ENCODE data around the gene NLGN3. TPM values are rescaled to one million over a fixed set of nuclear protein-coding genes. Genes with fewer than 3 reads are reported as not detected.

Gene NLGN3
- total and polyA plus RNA-seq, 2 donors (not counting 3 experiments of a cell fraction or from before 2014, with no cell fraction given): 0.37 to 0.40 TPM

DNA sequence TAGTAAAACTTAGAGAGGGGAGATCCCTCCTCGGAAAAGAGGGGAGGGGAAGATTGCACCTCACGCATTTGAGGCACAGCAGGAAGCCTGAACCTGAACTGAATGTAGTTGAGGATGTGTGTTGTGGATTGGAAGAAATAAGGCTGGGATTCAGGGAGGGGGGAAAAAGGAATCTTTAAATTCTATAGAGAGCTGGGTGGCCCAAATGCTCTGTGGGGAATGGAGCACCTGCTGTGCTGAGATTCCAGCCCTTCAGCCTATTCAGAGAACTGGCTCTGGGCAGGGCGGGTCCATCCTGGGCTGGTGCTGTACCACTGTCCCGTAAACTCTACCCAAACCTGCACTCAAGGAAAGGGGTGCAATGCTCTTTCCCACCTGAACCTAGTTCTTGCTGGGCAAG is 44.9 kb upstream of the NLGN3 start:
- no peaks in the 10 kb centered on the region for H3K36me3 ChIP-seq (ENCODE audit: control insufficient read depth in 2 of 2, extremely low read depth in 1 of 2, insufficient read depth in 2 of 2, low read length in 2 of 2)
- ChIA-PET CTCF (interaction anchor here (1.0 to 1.5 kb wide), 4 partner anchors 14 to 29 kb away, joined by 3 to 8 read pairs (median 6); partner anchors contain the start of gene MED12), POLR2A (no interaction called here)
- no peaks in the 10 kb centered on the region for H3K9me3 ChIP-seq (replicated peaks; ENCODE audit: control insufficient read depth, insufficient read depth, low read length)
- FAIRE-seq (no peak), DNase-seq (ENCODE audit: low read depth, low spot score) (no peak)
- H2AFZ ChIP-seq (ENCODE audit: low read depth, low read length): no peak overlapping the region
- no peak for TF ChIP-seq FOS (IDR thresholded peaks at IDR 0.05; ENCODE audit: borderline replicate concordance, insufficient read depth, low read length)
- TF ChIP-seq POLR2AphosphoS5 (IDR thresholded peaks at IDR 0.05; ENCODE audit: insufficient read depth, low read depth, low read length): no peak
- no peak for TF ChIP-seq JUN (IDR thresholded peaks at IDR 0.05; ENCODE audit: borderline replicate concordance, insufficient read depth, insufficient read length, low read depth)
- TF ChIP-seq MYC (IDR thresholded peaks at IDR 0.05; ENCODE audit: low read depth, low read length): no peak
- no peak for TF ChIP-seq POLR2A (IDR thresholded peaks at IDR 0.05; ENCODE audit: low read depth, low read length)
- TF ChIP-seq, protein P1, sequence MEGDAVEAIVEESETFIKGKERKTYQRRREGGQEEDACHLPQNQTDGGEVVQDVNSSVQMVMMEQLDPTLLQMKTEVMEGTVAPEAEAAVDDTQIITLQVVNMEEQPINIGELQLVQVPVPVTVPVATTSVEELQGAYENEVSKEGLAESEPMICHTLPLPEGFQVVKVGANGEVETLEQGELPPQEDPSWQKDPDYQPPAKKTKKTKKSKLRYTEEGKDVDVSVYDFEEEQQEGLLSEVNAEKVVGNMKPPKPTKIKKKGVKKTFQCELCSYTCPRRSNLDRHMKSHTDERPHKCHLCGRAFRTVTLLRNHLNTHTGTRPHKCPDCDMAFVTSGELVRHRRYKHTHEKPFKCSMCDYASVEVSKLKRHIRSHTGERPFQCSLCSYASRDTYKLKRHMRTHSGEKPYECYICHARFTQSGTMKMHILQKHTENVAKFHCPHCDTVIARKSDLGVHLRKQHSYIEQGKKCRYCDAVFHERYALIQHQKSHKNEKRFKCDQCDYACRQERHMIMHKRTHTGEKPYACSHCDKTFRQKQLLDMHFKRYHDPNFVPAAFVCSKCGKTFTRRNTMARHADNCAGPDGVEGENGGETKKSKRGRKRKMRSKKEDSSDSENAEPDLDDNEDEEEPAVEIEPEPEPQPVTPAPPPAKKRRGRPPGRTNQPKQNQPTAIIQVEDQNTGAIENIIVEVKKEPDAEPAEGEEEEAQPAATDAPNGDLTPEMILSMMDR (IDR thresholded peaks at IDR 0.05; ENCODE audit: extremely low read depth in 1 of 2, insufficient read depth in 1 of 2, low read depth in 1 of 2, low read length in 2 of 2): no peak
- TF ChIP-seq, protein P2, sequence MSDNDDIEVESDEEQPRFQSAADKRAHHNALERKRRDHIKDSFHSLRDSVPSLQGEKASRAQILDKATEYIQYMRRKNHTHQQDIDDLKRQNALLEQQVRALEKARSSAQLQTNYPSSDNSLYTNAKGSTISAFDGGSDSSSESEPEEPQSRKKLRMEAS (IDR thresholded peaks at IDR 0.05; ENCODE audit: insufficient read depth, insufficient read length): no peak
- no peak for TF ChIP-seq EZH2 (IDR thresholded peaks at IDR 0.05; ENCODE audit: borderline replicate concordance, low read depth, low read length, severe bottlenecking)
- TF ChIP-seq GATA2 (IDR thresholded peaks at IDR 0.05; ENCODE audit: insufficient read depth, insufficient read length, low read depth, low read length): no peak
- H3K79me2 ChIP-seq (ENCODE audit: control insufficient read depth, insufficient read depth, low read length): no peaks in the 10 kb centered on the region
- no peak overlapping the region for H3K4me2 ChIP-seq (ENCODE audit: insufficient read depth, low read length)
- H3K9me1 ChIP-seq (replicated peaks; ENCODE audit: control insufficient read depth, extremely low read depth, insufficient read depth, low read length): no peaks in the 10 kb centered on the region
- dilution Hi-C loops (cut with MboI; ENCODE audit: extremely low pct_ligation_motif_present, low sequenced_read_pairs) (no loop called here), intact Hi-C loops (cut with micrococcal nuclease) (loop anchor here (2.0 kb wide), 1 partner anchor 79 kb away; no protein-coding TSS in a partner anchor)
- H3K4me1 ChIP-seq (ENCODE audit: control insufficient read depth, extremely low read depth, insufficient read depth, low read length): peaks cover 6% of the 10 kb centered on the region
- no TSS peak for BruUV-seq (replicated peaks)
- H3K27me3 ChIP-seq (ENCODE audit: control insufficient read depth in 2 of 2, insufficient read depth in 2 of 2, low read length in 2 of 2): peaks cover 0 to 1% of the 10 kb centered on the region in 2 experiments
- H3K9ac ChIP-seq (replicated peaks; ENCODE audit: extremely low read depth, insufficient read depth, low read length): no peak overlapping the region
- H3K4me3 ChIP-seq (replicated peaks in 1 of 3; ENCODE audit: insufficient read depth in 1 of 3, low read depth in 1 of 3, low read length in 3 of 3): no peak overlapping the region
- H3K27ac ChIP-seq (ENCODE audit: insufficient read depth, low read depth, low read length): no peak overlapping the region
- no peaks in the 10 kb centered on the region for H4K20me1 ChIP-seq (replicated peaks; ENCODE audit: control insufficient read depth, extremely low read depth, insufficient read depth, low read length)
